Endothelial cell of umbilical vein (primary cell): ENCODE measurements around the gene OR8B4. TPM values are rescaled to one million over a fixed set of nuclear protein-coding genes. Genes with fewer than 3 reads are reported as not detected.

Source experiments
- BruUV-seq: library from RNA; stranded (reverse); fragments of 400-500 nt; replicated peaks from 2 replicates; lab custom pipeline; 2021; lab: Mats Ljungman, UMichigan
- CTCF ChIA-PET: fragments of 300-600, 350-600 bp; sonication (Branson Sonifier 250); formaldehyde crosslinking; loops from one replicate; lab custom pipeline; 2021; ENCODE audit warnings: antibody characterized with exemption, inconsistent platforms; lab: Charles Lee
- POLR2A ChIA-PET: fragments of 300-600, 350-600 bp; sonication (Branson Sonifier 250); formaldehyde crosslinking; loops from one replicate; lab custom pipeline; 2021; ENCODE audit warnings: antibody characterized with exemption, inconsistent platforms; lab: Charles Lee
- DNase-seq: peaks from one replicate; pipeline ENCODE4 v3.0.0-alpha.2; 2011; ENCODE audit warnings: low read depth, low spot score
- FAIRE-seq: peaks from 2 replicates; lab custom pipeline; 2011; peaks lifted over from hg19 to GRCh38; lab: Jason Lieb, UNC
- H2AFZ ChIP-seq: 2 replicates; pipeline ENCODE4 v1.6.0; 2012; ENCODE audit warnings: low read depth, low read length, control low read depth, inconsistent platforms
- H3K27ac ChIP-seq: 2 replicates; pipeline ENCODE4 v1.5.1; 2011; ENCODE audit warnings: low read depth, mild to moderate bottlenecking, control low read depth, low read length, moderate library complexity; ENCODE audit not compliant: insufficient read depth
- H3K27me3 ChIP-seq, 2 experiments: 2 replicates each; pipeline versions ENCODE4 v1.6.0 to v1.6.1; 2011; ENCODE audit warnings: low read length in 2 of 2, mixed read lengths in 1 of 2; ENCODE audit not compliant: control insufficient read depth in 2 of 2, insufficient read depth in 2 of 2
- H3K36me3 ChIP-seq, 2 experiments: 2 replicates in 1 of 2; 3 replicates in 1 of 2; pipeline ENCODE4 v1.5.1; 2011; ENCODE audit warnings: low read length in 2 of 2, mild to moderate bottlenecking in 1 of 2, moderate library complexity in 1 of 2; ENCODE audit not compliant: control insufficient read depth in 2 of 2, insufficient read depth in 2 of 2; ENCODE audit errors: extremely low read depth in 1 of 2
- H3K4me1 ChIP-seq: 3 replicates; pipeline ENCODE4 v1.5.1; 2011; ENCODE audit warnings: mild to moderate bottlenecking, low read length; ENCODE audit not compliant: control insufficient read depth, insufficient read depth; ENCODE audit errors: extremely low read depth
- H3K4me2 ChIP-seq: 2 replicates; pipeline ENCODE4 v1.6.1; 2011; ENCODE audit warnings: low read length, control low read depth, mixed read lengths; ENCODE audit not compliant: insufficient read depth
- H3K4me3 ChIP-seq, 3 experiments: fragments of 200-600 bp in 1 of 3; sonication (generic), shearing (Covaris generic) in 1 of 3; replicated peaks in 1 of 3; 2 replicates each; pipeline ENCODE4 v1.5.1; 2011 to 2016; ENCODE audit warnings: control low read depth in 3 of 3, low read length in 3 of 3, mild to moderate bottlenecking in 2 of 3, inconsistent platforms in 1 of 3, low read depth in 1 of 3, moderate library complexity in 1 of 3; ENCODE audit not compliant: insufficient read depth in 1 of 3
- H3K79me2 ChIP-seq: 2 replicates; pipeline ENCODE4 v1.6.0; 2012; ENCODE audit warnings: low read length, inconsistent platforms; ENCODE audit not compliant: control insufficient read depth, insufficient read depth
- H3K9ac ChIP-seq: replicated peaks from 2 replicates; pipeline ENCODE3; 2011; ENCODE audit warnings: low read length, control low read depth; ENCODE audit not compliant: insufficient read depth; ENCODE audit errors: extremely low read depth
- H3K9me1 ChIP-seq: replicated peaks from 3 replicates; pipeline ENCODE4 v1.6.0; 2011; ENCODE audit warnings: mild to moderate bottlenecking, low read length; ENCODE audit not compliant: control insufficient read depth, insufficient read depth; ENCODE audit errors: extremely low read depth
- H3K9me3 ChIP-seq: replicated peaks from 2 replicates; pipeline ENCODE4 v1.5.1; 2012; ENCODE audit warnings: low read length, inconsistent platforms; ENCODE audit not compliant: control insufficient read depth, insufficient read depth
- H4K20me1 ChIP-seq: replicated peaks from 2 replicates; pipeline ENCODE3; 2011; ENCODE audit warnings: mild to moderate bottlenecking, low read length; ENCODE audit not compliant: control insufficient read depth, insufficient read depth; ENCODE audit errors: extremely low read depth
- EZH2 ChIP-seq: IDR thresholded peaks from 2 replicates; pipeline ENCODE4 v1.6.1; 2012; ENCODE audit warnings: borderline replicate concordance, low read depth, mild to moderate bottlenecking, moderate library complexity, low read length, inconsistent platforms; ENCODE audit not compliant: severe bottlenecking
- FOS ChIP-seq: IDR thresholded peaks from 2 replicates; pipeline ENCODE4 v1.6.1; 2011; ENCODE audit warnings: mild to moderate bottlenecking, low read length, moderate library complexity, borderline replicate concordance; ENCODE audit not compliant: insufficient read depth
- GATA2 ChIP-seq: IDR thresholded peaks from 2 replicates; pipeline ENCODE4 v1.7.0; 2011; ENCODE audit warnings: low read depth, mild to moderate bottlenecking, moderate library complexity, mixed read lengths, low read length; ENCODE audit not compliant: insufficient read length, insufficient read depth
- JUN ChIP-seq: IDR thresholded peaks from 2 replicates; pipeline ENCODE4 v1.6.1; 2011; ENCODE audit warnings: borderline replicate concordance, low read depth; ENCODE audit not compliant: insufficient read length, insufficient read depth
- MYC ChIP-seq: IDR thresholded peaks from one replicate; pipeline ENCODE4 v1.6.1; 2011; ENCODE audit warnings: mild to moderate bottlenecking, low read depth, low read length
- POLR2A ChIP-seq: IDR thresholded peaks from 2 replicates; pipeline ENCODE4 v1.6.1; 2012; ENCODE audit warnings: low read depth, mild to moderate bottlenecking, control low read depth, low read length
- POLR2AphosphoS5 ChIP-seq: IDR thresholded peaks from 2 replicates; pipeline ENCODE4 v1.6.1; 2012; ENCODE audit warnings: low read depth, mild to moderate bottlenecking, control low read depth, low read length, moderate library complexity; ENCODE audit not compliant: insufficient read depth
- dilution Hi-C: fragments of 300-500 bp; cut with MboI; formaldehyde crosslinking; loops from one replicate; pipeline ENCODE4 v1.15.0; 2019; ENCODE audit warnings: low sequenced_read_pairs; ENCODE audit not compliant: extremely low pct_ligation_motif_present
- intact Hi-C: fragments of 100-400 bp; cut with micrococcal nuclease; formaldehyde crosslinking; loops from one replicate; pipeline ENCODE4 v1.10.0; 2022
- polyA plus RNA-seq, 4 experiments: library from polyadenylated mRNA; depleted of rRNA in 3 of 4; stranded (reverse) in 3 of 4; unstranded in 1 of 4; fragments of >200 nt; gene quantifications; 2 replicates each; pipeline versions ENCODE4 v1.2.1 to v1.2.3, GENCODE V29; 2011 to 2012; ENCODE audit warnings: missing spikeins in 1 of 4
- total RNA-seq: library from RNA; stranded (reverse); gene quantifications from 2 replicates; pipeline ENCODE4 v1.2.3, GENCODE V29; 2021
- TF ChIP-seq, protein P1 (sequence below), 2 donors: IDR thresholded peaks; 1 replicate in 1 of 2; 2 replicates in 1 of 2; pipeline ENCODE4 v1.5.1; 2011; ENCODE audit warnings: low read length in 2 of 2, mild to moderate bottlenecking in 2 of 2, moderate library complexity in 2 of 2, control low read depth in 1 of 2, inconsistent platforms in 1 of 2, low read depth in 1 of 2; ENCODE audit not compliant: insufficient read depth in 1 of 2; ENCODE audit errors: extremely low read depth in 1 of 2
- TF ChIP-seq, protein P2 (sequence below): IDR thresholded peaks from 2 replicates; pipeline ENCODE4 v1.6.1; 2011; ENCODE audit not compliant: insufficient read depth, insufficient read length

The OR8B4 gene
- total and polyA plus RNA-seq, 2 donors (not counting 3 experiments of a cell fraction or from before 2014, with no cell fraction given) = not detected

GRCh38 chr11:124441081-124441480, 16.4 kb upstream of the OR8B4 start:
- H2AFZ ChIP-seq = no peak overlapping the region
- FAIRE-seq (no peak), DNase-seq (no peak)
- intact Hi-C loops = no loop called here
- H3K36me3 ChIP-seq = no peaks in the 10 kb centered on the region
- no peaks in the 10 kb centered on the region for H3K4me1 ChIP-seq
- H3K27ac ChIP-seq = no peak overlapping the region
- H3K27me3 ChIP-seq = no peaks in the 10 kb centered on the region
- no peak overlapping the region for H3K4me3 ChIP-seq
- POLR2A ChIA-PET = interaction anchor here (0.9 kb wide), 1 partner anchor 40 kb away, joined by 4 read pairs; no protein-coding TSS in a partner anchor
- H3K79me2 ChIP-seq = no peaks in the 10 kb centered on the region
- H3K9ac ChIP-seq = no peak overlapping the region
- no peaks in the 10 kb centered on the region for H3K9me1 ChIP-seq
- no TSS peak for BruUV-seq
- no peak overlapping the region for H3K4me2 ChIP-seq
- dilution Hi-C loops = no loop called here
- no peak for TF ChIP-seq MYC
- no peak for TF ChIP-seq JUN
- no peak for TF ChIP-seq FOS
- no peak for TF ChIP-seq POLR2A
- TF ChIP-seq, protein P1, sequence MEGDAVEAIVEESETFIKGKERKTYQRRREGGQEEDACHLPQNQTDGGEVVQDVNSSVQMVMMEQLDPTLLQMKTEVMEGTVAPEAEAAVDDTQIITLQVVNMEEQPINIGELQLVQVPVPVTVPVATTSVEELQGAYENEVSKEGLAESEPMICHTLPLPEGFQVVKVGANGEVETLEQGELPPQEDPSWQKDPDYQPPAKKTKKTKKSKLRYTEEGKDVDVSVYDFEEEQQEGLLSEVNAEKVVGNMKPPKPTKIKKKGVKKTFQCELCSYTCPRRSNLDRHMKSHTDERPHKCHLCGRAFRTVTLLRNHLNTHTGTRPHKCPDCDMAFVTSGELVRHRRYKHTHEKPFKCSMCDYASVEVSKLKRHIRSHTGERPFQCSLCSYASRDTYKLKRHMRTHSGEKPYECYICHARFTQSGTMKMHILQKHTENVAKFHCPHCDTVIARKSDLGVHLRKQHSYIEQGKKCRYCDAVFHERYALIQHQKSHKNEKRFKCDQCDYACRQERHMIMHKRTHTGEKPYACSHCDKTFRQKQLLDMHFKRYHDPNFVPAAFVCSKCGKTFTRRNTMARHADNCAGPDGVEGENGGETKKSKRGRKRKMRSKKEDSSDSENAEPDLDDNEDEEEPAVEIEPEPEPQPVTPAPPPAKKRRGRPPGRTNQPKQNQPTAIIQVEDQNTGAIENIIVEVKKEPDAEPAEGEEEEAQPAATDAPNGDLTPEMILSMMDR (IDR thresholded peaks at IDR 0.05; ENCODE audit: extremely low read depth in 1 of 2, insufficient read depth in 1 of 2, low read depth in 1 of 2, low read length in 2 of 2) = no peak
- TF ChIP-seq POLR2AphosphoS5 = no peak
- TF ChIP-seq, protein P2, sequence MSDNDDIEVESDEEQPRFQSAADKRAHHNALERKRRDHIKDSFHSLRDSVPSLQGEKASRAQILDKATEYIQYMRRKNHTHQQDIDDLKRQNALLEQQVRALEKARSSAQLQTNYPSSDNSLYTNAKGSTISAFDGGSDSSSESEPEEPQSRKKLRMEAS = no peak
- no peak for TF ChIP-seq GATA2
- TF ChIP-seq EZH2 = no peak
- no peaks in the 10 kb centered on the region for H3K9me3 ChIP-seq
- CTCF ChIA-PET = no interaction called here
- no peaks in the 10 kb centered on the region for H4K20me1 ChIP-seq
